IMR-90 (cell line): ENCODE data around the gene C12orf56. TPM values are rescaled to one million over a fixed set of nuclear protein-coding genes. Genes with fewer than 3 reads are reported as not detected.

Experiments used
- ATAC-seq: fragments of 200-7000 bp; cut with Tn5 transposase; 2 replicates; pipeline ENCODE4 v1.9.1; 2020; ENCODE audit warnings: low read depth, mild to moderate bottlenecking, moderate library complexity
- BruUV-seq: library from RNA; stranded (reverse); fragments of 400-500 nt; replicated peaks from 2 replicates; lab custom pipeline; 2021; lab: Mats Ljungman, UMichigan
- CTCF ChIA-PET: fragments of 300-600 bp; formaldehyde crosslinking; extraction: SDS; loops from one replicate; lab custom pipeline; 2021; ENCODE audit warnings: antibody characterized with exemption; lab: Yijun Ruan, JAX
- POLR2A ChIA-PET: fragments of 300-600 bp; sonication (Branson Sonifier 250); formaldehyde crosslinking; loops from one replicate; lab custom pipeline; 2022; ENCODE audit warnings: antibody characterized with exemption; ENCODE audit not compliant: unreplicated experiment; lab: Charles Lee
- DNase-seq: peaks from one replicate; pipeline ENCODE4 v3.0.0; 2013
- H2AFZ ChIP-seq: replicated peaks from 2 replicates; pipeline ENCODE3; 2013; ENCODE audit warnings: low read length, mild to moderate bottlenecking; ENCODE audit not compliant: poor library complexity
- H2AK5ac ChIP-seq: 2 replicates; pipeline ENCODE4 v1.6.1; 2013; ENCODE audit warnings: low read depth, low read length, inconsistent platforms
- H2AK9ac ChIP-seq: replicated peaks from 2 replicates; pipeline ENCODE3; 2013; ENCODE audit warnings: mild to moderate bottlenecking, low read depth, low read length, moderate library complexity; ENCODE audit not compliant: poor library complexity
- H2BK120ac ChIP-seq: 2 replicates; pipeline ENCODE4 v1.6.1; 2013; ENCODE audit warnings: low read depth, low read length, inconsistent platforms
- H2BK15ac ChIP-seq: 3 replicates; pipeline ENCODE4 v1.6.1; 2013; ENCODE audit warnings: low read depth, low read length, inconsistent platforms
- H2BK20ac ChIP-seq: 2 replicates; pipeline ENCODE4 v1.6.1; 2013; ENCODE audit warnings: low read depth, mild to moderate bottlenecking, inconsistent platforms, low read length, moderate library complexity
- H2BK5ac ChIP-seq: 2 replicates; pipeline ENCODE4 v1.6.1; 2013; ENCODE audit warnings: mild to moderate bottlenecking, low read depth, low read length, inconsistent platforms; ENCODE audit not compliant: poor library complexity, severe bottlenecking
- H3K14ac ChIP-seq: replicated peaks from 2 replicates; pipeline ENCODE4 v1.6.1; 2013; ENCODE audit warnings: low read depth, low read length, inconsistent platforms
- H3K18ac ChIP-seq: 2 replicates; pipeline ENCODE4 v1.6.1; 2013; ENCODE audit warnings: low read depth, low read length, control low read depth
- H3K23ac ChIP-seq: 2 replicates; pipeline ENCODE4 v1.6.1; 2013; ENCODE audit warnings: low read depth, low read length, inconsistent platforms
- H3K27ac ChIP-seq: 2 replicates; pipeline ENCODE4 v1.5.1; 2013; ENCODE audit warnings: mild to moderate bottlenecking, control low read depth, low read length; ENCODE audit not compliant: insufficient read depth
- H3K27me3 ChIP-seq: 2 replicates; pipeline ENCODE4 v1.6.1; 2013; ENCODE audit warnings: low read length; ENCODE audit not compliant: control insufficient read depth, insufficient read depth
- H3K36me3 ChIP-seq: 2 replicates; pipeline ENCODE4 v1.6.1; 2013; ENCODE audit warnings: low read length, mixed read lengths; ENCODE audit not compliant: control insufficient read depth, insufficient read depth
- H3K4ac ChIP-seq: 2 replicates; pipeline ENCODE4 v1.6.1; 2013; ENCODE audit warnings: low read depth, low read length, inconsistent platforms
- H3K4me1 ChIP-seq: 2 replicates; pipeline ENCODE4 v1.6.1; 2013; ENCODE audit warnings: low read length, mixed read lengths; ENCODE audit not compliant: control insufficient read depth, insufficient read depth
- H3K4me2 ChIP-seq: 2 replicates; pipeline ENCODE4 v1.6.1; 2013; ENCODE audit warnings: low read depth, mild to moderate bottlenecking, control low read depth, low read length, moderate library complexity
- H3K4me3 ChIP-seq: 2 replicates; pipeline ENCODE4 v1.5.1; 2013; ENCODE audit warnings: low read depth, mild to moderate bottlenecking, control low read depth, low read length, moderate library complexity; ENCODE audit not compliant: insufficient read depth
- H3K56ac ChIP-seq: 2 replicates; pipeline ENCODE4 v1.6.1; 2013; ENCODE audit warnings: low read length, inconsistent platforms; ENCODE audit not compliant: insufficient read depth; ENCODE audit errors: extremely low read depth
- H3K79me1 ChIP-seq, 2 experiments: 2 replicates each; pipeline ENCODE4 v1.6.1; 2013; ENCODE audit warnings: low read length in 2 of 2, inconsistent platforms in 1 of 2, low read depth in 1 of 2
- H3K9ac ChIP-seq: 2 replicates; pipeline ENCODE4 v1.6.1; 2013; ENCODE audit warnings: low read depth, low read length, control low read depth
- H3K9me1 ChIP-seq: 2 replicates; pipeline ENCODE4 v1.6.1; 2013; ENCODE audit warnings: low read length, inconsistent platforms; ENCODE audit not compliant: insufficient read depth
- H3K9me3 ChIP-seq: 2 replicates; pipeline ENCODE4 v1.6.1; 2013; ENCODE audit warnings: low read length; ENCODE audit not compliant: control insufficient read depth, insufficient read depth
- H4K20me1 ChIP-seq: 2 replicates; pipeline ENCODE4 v1.6.1; 2013; ENCODE audit warnings: low read length, inconsistent platforms; ENCODE audit not compliant: insufficient read depth
- H4K5ac ChIP-seq: 2 replicates; pipeline ENCODE4 v1.6.1; 2013; ENCODE audit warnings: mild to moderate bottlenecking, low read depth, low read length, control low read depth
- H4K8ac ChIP-seq, 2 experiments: 2 replicates each; pipeline ENCODE4 v1.6.1; 2013; ENCODE audit warnings: low read depth in 2 of 2, low read length in 2 of 2, control low read depth in 1 of 2, inconsistent platforms in 1 of 2
- H4K91ac ChIP-seq: 2 replicates; pipeline ENCODE4 v1.6.1; 2013; ENCODE audit warnings: low read depth, low read length, inconsistent platforms; ENCODE audit not compliant: insufficient read depth
- BHLHE40 ChIP-seq: fragments of 150-350 bp; IDR thresholded peaks from 2 replicates; pipeline ENCODE4 v1.6.1; 2016; ENCODE audit warnings: mild to moderate bottlenecking, low read depth, low read length
- CEBPB ChIP-seq: IDR thresholded peaks from 2 replicates; pipeline ENCODE4 v1.6.1; 2012; ENCODE audit warnings: low read depth, low read length, improper control_type of control experiment
- CHD1 ChIP-seq: IDR thresholded peaks from 2 replicates; pipeline ENCODE4 v1.6.1; 2012; ENCODE audit warnings: low read depth, low read length, improper control_type of control experiment
- CTCF ChIP-seq: conservative IDR thresholded peaks from 2 replicates; pipeline ENCODE4 v1.5.1; 2012; ENCODE audit warnings: mild to moderate bottlenecking, low read depth, low read length, improper control_type of control experiment
- ELK1 ChIP-seq: fragments of 150-350 bp; IDR thresholded peaks from 2 replicates; pipeline ENCODE4 v1.6.1; 2016; ENCODE audit warnings: low read depth, mild to moderate bottlenecking, low read length, moderate library complexity, borderline replicate concordance
- FOS ChIP-seq: fragments of 150-350 bp; IDR thresholded peaks from 2 replicates; pipeline ENCODE4 v1.6.1; 2016; ENCODE audit warnings: low read depth, low read length
- MAFK ChIP-seq: IDR thresholded peaks from 2 replicates; pipeline ENCODE4 v1.6.1; 2012; ENCODE audit warnings: low read depth, low read length, improper control_type of control experiment
- MAZ ChIP-seq: IDR thresholded peaks from 2 replicates; pipeline ENCODE4 v1.6.1; 2012; ENCODE audit warnings: low read depth, mild to moderate bottlenecking, low read length, improper control_type of control experiment, moderate library complexity, borderline replicate concordance
- MXI1 ChIP-seq: IDR thresholded peaks from 2 replicates; pipeline ENCODE4 v1.6.1; 2012; ENCODE audit warnings: low read depth, mild to moderate bottlenecking, low read length, moderate library complexity, borderline replicate concordance
- NFE2L2 ChIP-seq: fragments of 150-350 bp; IDR thresholded peaks from 2 replicates; pipeline ENCODE4 v1.6.1; 2016; ENCODE audit warnings: low read depth, mild to moderate bottlenecking, low read length
- POLR2A ChIP-seq: IDR thresholded peaks from 2 replicates; pipeline ENCODE4 v1.6.1; 2012; ENCODE audit warnings: mild to moderate bottlenecking, low read depth, low read length
- RAD21 ChIP-seq: IDR thresholded peaks from 2 replicates; pipeline ENCODE4 v1.6.1; 2012; ENCODE audit warnings: low read length, improper control_type of control experiment
- RCOR1 ChIP-seq: IDR thresholded peaks from 2 replicates; pipeline ENCODE4 v1.6.1; 2012; ENCODE audit warnings: mild to moderate bottlenecking, low read length, improper control_type of control experiment; ENCODE audit not compliant: insufficient replicate concordance
- RFX5 ChIP-seq: IDR thresholded peaks from 2 replicates; pipeline ENCODE4 v1.8.0; 2012; ENCODE audit warnings: low read depth, mild to moderate bottlenecking, low read length, moderate library complexity
- SMC3 ChIP-seq: fragments of 150-350 bp; IDR thresholded peaks from 2 replicates; pipeline ENCODE4 v1.6.1; 2016; ENCODE audit warnings: low read depth, mild to moderate bottlenecking, antibody characterized with exemption, low read length, moderate library complexity
- USF2 ChIP-seq: fragments of 150-350 bp; IDR thresholded peaks from 2 replicates; pipeline ENCODE4 v1.6.1; 2017; ENCODE audit warnings: mild to moderate bottlenecking, antibody characterized with exemption, low read length, low read depth
- WGBS, 2 experiments: methylation state at CpG; one replicate each; pipeline versions ENCODE4 v1.1.5 to v1.1.7; 2013; ENCODE audit warnings: missing lambda C conversion rate in 2 of 2; ENCODE audit not compliant: insufficient read length in 1 of 2; ENCODE audit errors: extremely low coverage in 2 of 2; 5-methylcytosine and 5-hydroxymethylcytosine counted together
- dilution Hi-C: fragments of 300-500 bp; cut with HindIII; formaldehyde crosslinking; loops from one replicate; pipeline ENCODE4 v1.14.3; 2018; ENCODE audit warnings: low sequenced_read_pairs; ENCODE audit not compliant: unreplicated experiment
- in situ Hi-C: fragments of 300-500 bp; cut with MboI; formaldehyde crosslinking; loops from 3 replicates; pipeline ENCODE4 v1.14.3; 2019; ENCODE audit warnings: low sequenced_read_pairs, inconsistent platforms, mixed read lengths
- intact Hi-C: fragments of 100-400 bp; cut with micrococcal nuclease; formaldehyde crosslinking; loops from 2 replicates; pipeline ENCODE4 v1.10.0; 2022
- polyA plus RNA-seq, 3 experiments: library from polyadenylated mRNA; depleted of rRNA; stranded (reverse); fragments of >200 nt; gene quantifications; 2 replicates each; pipeline ENCODE4 v1.2.3, GENCODE V29; 2012; ENCODE audit warnings: low replicate concordance in 1 of 3
- total RNA-seq: library from RNA; depleted of rRNA; stranded (reverse); fragments of >200 nt; gene quantifications from 2 replicates; pipeline ENCODE4 v1.2.3, GENCODE V29; 2012

The C12orf56 gene
- total and polyA plus RNA-seq, 2 of the 4 experiments (the other 2 are of a cell fraction): 0.09 TPM; not detected in 1

GRCh38 chr12:64427988-64428387 is 37.4 kb upstream of the C12orf56 start:
- Histone ChIP-seq H2BK20ac (no peak overlapping the region), H3K23ac (no peak overlapping the region), H3K4me2 (no peak overlapping the region), H3K79me1 (peaks cover 15 to 17% of the 10 kb centered on the region in 2 experiments), H2BK5ac (no peak overlapping the region), H3K4me3 (no peak overlapping the region), H3K18ac (no peak overlapping the region), H2BK120ac (no peak overlapping the region), H3K27me3 (no peaks in the 10 kb centered on the region), H3K56ac (no peak overlapping the region), H4K5ac (no peak overlapping the region), H3K36me3 (peaks cover 65% of the 10 kb centered on the region), H3K9ac (no peak overlapping the region), H2AK5ac (no peak overlapping the region), H2AK9ac (no peak overlapping the region), H3K27ac (no peak overlapping the region), H3K9me1 (no peaks in the 10 kb centered on the region), H3K4me1 (no peaks in the 10 kb centered on the region), H4K8ac (no peak overlapping the region), H4K91ac (no peak overlapping the region), H4K20me1 (peaks cover 9% of the 10 kb centered on the region; the same call in 1 of the 2 replicates), H3K4ac (no peak overlapping the region), H3K9me3 (no peaks in the 10 kb centered on the region), H2AFZ (no peak overlapping the region), H2BK15ac (no peak overlapping the region), H3K14ac (no peak overlapping the region)
- POLR2A ChIA-PET: no interaction called here
- intact Hi-C loops: loop anchor here (5.0 kb wide), 1 partner anchor 59 kb away; no protein-coding TSS in a partner anchor
- BruUV-seq: no TSS peak
- dilution Hi-C loops: no loop called here
- ATAC-seq (no peak), DNase-seq (no peak)
- WGBS, 2 experiments: no CpG with 5 or more reads among the region's 1 CpG
- CTCF ChIA-PET: no interaction called here
- in situ Hi-C loops: no loop called here
- no peak for TF ChIP-seq CEBPB
- TF ChIP-seq SMC3: no peak
- TF ChIP-seq MAZ: no peak
- TF ChIP-seq RFX5: no peak
- no peak for TF ChIP-seq RAD21
- TF ChIP-seq USF2: no peak
- no peak for TF ChIP-seq RCOR1
- TF ChIP-seq FOS: no peak
- TF ChIP-seq CTCF: no peak
- no peak for TF ChIP-seq ELK1
- TF ChIP-seq MAFK: no peak
- no peak for TF ChIP-seq MXI1
- TF ChIP-seq CHD1: no peak
- TF ChIP-seq NFE2L2: no peak
- TF ChIP-seq POLR2A: no peak
- no peak for TF ChIP-seq BHLHE40
